Activated T-cell treated with anti-CD3 and anti-CD28 coated beads, Interleukin-2, amount 50 U/mL, for 48 hours (primary cell): ENCODE measurements around the gene FAM168B.
A peak's percentile ranks its signal among the peaks of the same experiment; 100 is the strongest.
"Not testable (repeated sequence)": the region's sequence is repeated elsewhere in the genome, so short reads cannot be mapped to it uniquely, and the experiment has no call there.

Experiments used
- DNase-seq, 2 experiments: peaks; one replicate each; pipeline ENCODE4 v3.0.0-alpha.2; 2020

The FAM168B gene

GRCh38 chr2:131094463-131095281 is 1.4 kb upstream of the FAM168B start:
- DNase-seq = no peak

DNA sequence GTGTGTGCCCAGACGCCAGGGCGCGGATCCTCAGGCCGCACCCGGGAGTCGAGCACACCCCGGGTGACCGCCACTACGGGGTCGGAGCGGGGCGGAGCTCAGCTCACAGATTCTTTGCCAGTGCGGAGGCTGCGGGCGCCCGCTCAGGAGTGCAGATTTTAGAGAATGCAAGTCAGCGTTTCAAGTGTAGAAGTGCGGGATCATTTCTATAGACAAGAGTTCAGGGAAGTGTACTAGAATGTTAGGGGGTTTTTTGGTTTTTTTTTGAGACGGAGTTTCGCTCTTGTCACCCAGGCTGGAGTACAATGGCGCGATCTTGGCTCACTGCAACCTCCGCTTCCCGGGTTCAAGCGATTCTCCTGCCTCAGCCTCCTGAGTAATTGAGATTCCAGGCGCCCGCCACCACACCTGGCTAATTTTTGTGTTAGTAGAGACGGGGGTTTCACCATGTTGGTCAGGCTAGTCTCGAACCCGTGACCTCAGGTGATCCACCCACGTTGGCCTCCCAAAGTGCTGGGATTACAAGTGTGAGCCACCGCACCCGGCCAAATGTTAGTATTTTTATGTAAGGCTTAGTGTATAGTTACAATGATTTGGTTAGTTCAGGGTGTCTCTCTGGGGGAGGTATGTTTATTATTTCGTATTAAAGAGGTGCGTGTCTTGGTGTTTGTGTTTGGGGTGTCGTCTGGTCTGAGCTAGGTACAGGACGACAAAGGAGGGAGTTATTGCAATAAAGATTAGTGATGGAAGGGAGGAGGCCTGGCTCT is 619 bp upstream of the FAM168B start:
- peak; percentile 49 to 53 for DNase-seq

GRCh38 chr2:131092458-131093005 is 728 bp downstream of the FAM168B start:
- no peak for DNase-seq

GRCh38 chr2:131085646-131086045 is 7.6 kb downstream of the FAM168B start:
- DNase-seq = no peak

- DNase-seq = no peak
Observed at GRCh38 chr2:131081190-131081589, 12.1 kb downstream of the FAM168B start.

DNA sequence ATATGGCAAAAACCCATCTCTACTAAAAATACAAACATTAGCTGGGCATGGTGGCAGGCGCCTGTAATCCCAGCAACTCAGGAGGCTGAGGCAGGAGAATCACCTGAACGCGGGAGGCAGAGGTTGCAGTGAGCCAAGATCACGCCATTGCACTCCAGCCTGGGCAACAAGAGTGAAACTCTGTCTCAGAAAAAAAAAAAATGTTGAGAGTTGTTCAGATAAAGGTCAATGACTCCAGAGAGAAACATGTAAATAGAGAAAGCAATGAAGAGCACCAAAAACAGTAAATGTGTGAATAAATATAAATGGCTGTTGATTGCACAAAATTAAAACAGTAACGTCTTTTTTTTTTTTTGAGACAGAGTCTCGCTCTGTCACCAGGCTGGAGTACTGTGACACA is 13.3 kb downstream of the FAM168B start:
- DNase-seq = not testable (repeated sequence)

DNA sequence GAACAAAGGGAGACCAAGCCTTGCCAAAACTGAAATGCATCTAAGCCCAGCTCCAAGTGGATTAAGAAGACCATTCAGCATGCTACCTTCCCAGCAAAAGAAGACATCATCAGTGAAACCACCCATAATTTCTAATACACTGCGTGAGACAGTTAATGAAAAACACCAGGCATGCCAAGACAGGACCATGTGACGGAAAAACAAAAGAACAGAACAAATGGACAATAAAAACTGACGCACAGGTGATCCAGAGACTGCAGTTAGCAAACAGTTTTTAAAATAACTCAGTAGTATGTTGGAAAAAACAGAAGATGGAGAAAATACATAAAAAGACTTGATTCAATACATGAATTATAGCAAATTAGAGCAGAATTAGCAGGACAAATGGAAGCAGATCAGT is 15.3 kb downstream of the FAM168B start:
- DNase-seq = no peak

- DNase-seq = no peak
Observed at GRCh38 chr2:131077182-131077846, 15.9 kb downstream of the FAM168B start.

DNA sequence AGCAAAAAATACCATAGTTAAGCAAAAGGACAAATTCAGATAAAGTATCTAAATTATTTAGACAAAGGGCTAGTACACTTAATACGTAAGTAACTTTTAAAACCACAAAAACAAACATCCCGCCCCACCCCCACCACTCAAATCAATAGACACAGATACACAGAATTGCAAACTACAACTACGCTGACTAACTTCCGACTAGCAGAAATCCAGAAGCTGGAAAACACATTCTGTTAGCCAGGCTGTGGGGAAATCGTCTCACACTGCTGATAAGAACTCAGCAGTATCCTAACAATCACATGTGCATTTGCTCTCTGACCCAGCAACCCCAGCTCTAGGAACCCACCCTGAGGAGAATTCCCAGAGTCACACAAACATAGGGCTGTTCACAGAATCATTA is 16.6 kb downstream of the FAM168B start:
- DNase-seq = no peak

GRCh38 chr2:131075578-131075977 is 17.7 kb downstream of the FAM168B start:
- DNase-seq = not testable (repeated sequence)

DNA sequence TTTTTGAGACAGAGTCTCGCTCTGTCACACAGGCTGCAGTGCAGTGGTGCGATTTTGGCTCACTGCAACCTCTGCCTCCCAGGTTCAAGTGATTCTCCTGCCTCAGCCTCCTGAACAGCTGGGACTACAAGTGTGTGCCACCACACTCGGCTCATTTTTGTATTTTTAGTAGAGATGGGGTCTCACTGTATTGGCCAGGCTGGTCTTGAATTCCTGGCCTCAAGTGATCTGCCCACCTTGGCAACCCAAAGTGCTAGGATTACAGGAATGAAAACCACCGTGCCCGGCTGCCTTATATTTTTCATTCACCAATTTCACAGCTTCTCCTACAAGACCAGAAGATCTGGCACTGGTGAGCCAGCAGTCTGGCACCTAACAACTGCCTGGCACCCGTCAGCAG is 25.1 kb downstream of the FAM168B start:
- not testable (repeated sequence) for DNase-seq

DNA sequence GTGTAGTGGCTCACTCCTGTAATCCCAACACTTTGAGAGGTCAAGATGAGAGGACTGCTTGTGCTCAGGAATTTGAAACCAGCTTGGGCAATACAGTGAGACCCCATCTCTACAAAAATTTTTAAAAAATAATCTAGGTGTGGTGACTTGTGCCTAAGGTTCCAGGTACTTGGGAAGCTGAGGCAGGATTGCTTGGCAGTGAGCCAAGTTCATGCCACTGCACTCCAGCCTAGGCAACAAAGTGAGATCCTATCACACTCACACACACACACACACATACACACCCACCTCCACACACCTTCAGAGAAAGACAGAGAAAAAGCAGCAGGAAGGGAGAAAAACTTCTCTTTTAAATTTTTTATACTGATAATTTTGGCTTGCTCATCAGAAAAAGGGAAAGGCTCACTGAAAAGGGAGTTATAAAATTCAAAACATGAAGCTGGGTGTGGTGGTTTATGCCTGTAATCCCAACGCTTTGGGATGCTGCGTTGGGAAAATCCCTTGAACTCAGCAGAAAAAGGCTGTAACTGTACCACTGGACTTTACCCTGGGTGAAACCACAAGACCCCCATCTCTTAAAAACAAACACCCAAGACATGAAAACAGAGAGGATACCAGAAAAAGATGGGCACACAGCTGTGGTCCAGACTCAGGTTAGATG is 25.7 kb downstream of the FAM168B start:
- DNase-seq = no peak

DNA sequence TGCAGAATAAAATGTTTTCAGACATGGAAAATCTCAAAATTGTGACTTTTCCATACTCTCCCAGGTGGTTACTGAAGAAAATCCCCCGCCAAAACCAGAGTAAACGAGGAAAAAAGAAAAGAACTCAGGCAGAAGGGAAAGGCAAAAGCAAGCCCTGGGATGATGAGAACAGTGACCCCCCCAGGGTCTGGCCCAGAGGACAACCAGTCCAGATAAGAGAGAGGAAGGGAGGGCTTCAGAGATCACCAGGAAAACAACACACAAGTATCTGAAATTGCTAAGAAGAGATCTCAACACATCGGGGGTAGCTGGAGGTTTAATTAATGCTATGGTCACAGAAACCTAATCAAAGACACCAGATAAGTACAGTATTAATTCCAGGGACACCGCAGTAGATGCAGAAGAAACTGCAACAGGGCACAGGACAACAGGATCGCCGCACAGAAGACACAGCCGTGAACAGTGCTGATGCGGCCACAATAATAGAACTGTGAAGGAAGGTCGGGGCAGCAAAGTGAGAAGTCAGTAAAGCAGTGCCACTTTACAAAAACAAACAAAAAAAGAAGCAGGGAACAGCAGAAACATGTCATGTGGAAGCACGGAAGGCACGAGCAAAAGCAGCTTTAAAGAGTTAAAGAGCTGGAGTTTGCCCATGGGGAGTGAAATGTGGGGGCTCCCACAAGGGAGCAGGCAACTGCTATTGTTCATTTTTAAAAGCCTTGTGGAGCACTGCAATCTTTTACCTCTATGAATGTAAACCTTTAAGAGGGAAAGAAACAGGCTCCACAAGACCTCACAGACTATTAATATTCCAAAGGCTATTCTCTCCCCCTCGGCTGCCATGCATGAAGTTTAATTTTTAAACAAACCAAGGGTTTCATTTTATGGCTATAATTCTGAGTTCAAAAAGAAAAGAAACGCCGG is 28.4 kb downstream of the FAM168B start:
- DNase-seq = no peak

DNA sequence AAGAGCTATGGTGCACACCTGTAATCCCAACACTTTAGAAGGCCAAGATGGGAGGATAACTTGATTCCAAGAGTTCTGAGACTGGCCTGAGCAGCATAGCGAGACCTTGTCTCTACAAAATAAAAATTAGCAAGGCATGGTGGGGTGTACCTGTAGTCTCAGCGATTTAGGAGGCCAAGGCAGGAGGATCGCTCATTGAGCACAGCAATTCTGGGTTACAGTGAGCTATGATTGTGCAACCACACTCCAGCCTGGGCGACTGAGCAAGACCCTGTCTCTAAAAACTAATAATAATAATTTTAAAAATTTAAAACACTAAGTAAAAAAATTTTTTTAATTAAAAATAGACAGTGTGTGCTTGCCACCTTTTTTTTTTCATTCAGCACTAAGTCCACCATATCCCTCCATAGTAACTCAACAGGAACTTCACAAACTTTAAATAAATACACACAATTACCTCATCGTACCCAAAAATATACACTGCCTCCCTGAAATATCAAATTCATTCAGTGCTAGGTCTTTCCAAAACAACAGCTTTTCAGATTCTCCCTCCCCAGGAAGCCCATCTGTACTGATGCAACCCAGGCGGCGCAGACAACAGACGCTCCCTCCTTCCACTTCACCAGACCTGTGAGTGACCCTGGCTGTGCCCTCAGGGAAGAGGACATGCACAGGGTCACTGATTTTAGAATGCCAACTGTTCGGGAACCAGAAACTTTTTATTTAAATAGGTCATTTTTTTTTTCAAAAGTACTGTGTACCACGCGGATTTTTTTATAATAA is 29.6 kb downstream of the FAM168B start:
- DNase-seq = no peak

DNA sequence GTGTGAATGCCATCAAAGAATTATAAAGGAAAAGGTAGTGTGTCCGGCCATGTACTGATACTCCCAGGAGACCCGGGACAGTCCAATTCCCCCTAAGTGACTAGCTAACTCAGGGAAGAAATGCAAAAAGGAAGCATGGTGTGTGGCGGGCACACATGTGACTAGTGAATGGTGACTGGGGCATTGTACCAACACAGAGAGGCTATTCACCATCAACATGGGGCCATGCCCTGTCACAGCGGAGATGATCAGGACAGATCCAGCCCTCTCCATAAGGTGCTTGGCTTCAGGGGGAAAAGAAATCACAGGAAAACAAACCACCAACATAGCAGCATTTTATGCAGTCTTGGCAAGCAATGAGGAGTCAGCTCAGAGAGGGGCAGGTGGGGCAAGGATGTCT is 34.3 kb downstream of the FAM168B start:
- no peak for DNase-seq

GRCh38 chr2:131058214-131058843 is 34.9 kb downstream of the FAM168B start:
- DNase-seq = no peak

DNA sequence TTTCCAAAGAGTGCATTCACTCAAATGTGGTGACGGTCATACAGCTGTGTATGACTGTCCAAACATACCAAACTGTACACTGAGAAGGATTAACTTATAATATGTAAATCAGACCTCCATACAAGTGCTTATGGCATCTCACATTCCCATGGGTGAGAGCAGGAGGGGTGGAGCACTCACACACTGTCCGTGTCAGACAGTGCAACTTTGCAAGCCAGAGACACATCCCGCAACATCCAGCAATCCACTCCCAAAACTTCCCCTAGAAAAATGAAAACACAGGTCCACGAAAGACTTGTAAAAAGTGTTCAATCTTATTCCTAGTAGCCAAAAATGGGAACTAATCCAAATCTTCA is 36.4 kb downstream of the FAM168B start:
- DNase-seq = no peak

GRCh38 chr2:131056204-131056931 is 36.9 kb downstream of the FAM168B start:
- DNase-seq = no peak

- DNase-seq = no peak
Observed at GRCh38 chr2:131055169-131056065, 37.8 kb downstream of the FAM168B start.
